Thyroid gland (tissue), 4 donors: ENCODE results near the gene RFX2. TPM values are rescaled to one million over a fixed set of nuclear protein-coding genes. Genes with fewer than 3 reads are reported as not detected.
"Not testable (repeated sequence)": the region's sequence is repeated elsewhere in the genome, so short reads cannot be mapped to it uniquely, and the experiment has no call there.

Source experiments
- DNase-seq, 2 donors: peaks; one replicate each; pipeline ENCODE4 v3.0.0-alpha.2; 2019
- H3K27ac ChIP-seq, 3 donors: fragments of 200-600 bp; sonication (generic); 1 replicate in 2 of 3; 2 replicates in 1 of 3; pipeline ENCODE4 v1.5.1; 2016 to 2019; ENCODE audit warnings: mild to moderate bottlenecking in 1 of 3, moderate library complexity in 1 of 3
- H3K27me3 ChIP-seq: fragments of 200-600 bp; sonication (generic); one replicate; pipeline ENCODE4 v1.5.1; 2019
- H3K36me3 ChIP-seq, 2 donors: fragments of 200-600 bp; sonication (generic); one replicate each; pipeline ENCODE4 v1.5.1; 2016 to 2019
- H3K4me1 ChIP-seq, 2 donors: fragments of 200-600 bp; sonication (generic); one replicate each; pipeline ENCODE4 v1.5.1; 2017 to 2019
- H3K4me3 ChIP-seq, 3 donors: fragments of 200-600 bp; sonication (generic); replicated peaks in 1 of 3; 1 replicate in 2 of 3; 2 replicates in 1 of 3; pipeline ENCODE4 v1.5.1; 2016; ENCODE audit warnings: mild to moderate bottlenecking in 1 of 3
- H3K9me3 ChIP-seq: fragments of 200-600 bp; sonication (generic); one replicate; pipeline ENCODE4 v1.5.1; 2017
- CTCF ChIP-seq, 6 experiments: fragments of 200-600 bp in 3 of 6; fragments of 450-650 bp in 3 of 6; sonication (generic) in 3 of 6; IDR thresholded peaks; one replicate each; pipeline ENCODE4 v1.5.1; 2016 to 2019; ENCODE audit warnings: antibody characterized with exemption in 6 of 6, mild to moderate bottlenecking in 2 of 6, inconsistent platforms in 1 of 6, moderate library complexity in 1 of 6
- POLR2A ChIP-seq, 2 donors: fragments of 450-650 bp; IDR thresholded peaks; one replicate each; pipeline ENCODE4 v1.6.1; 2017; ENCODE audit warnings: antibody characterized with exemption in 2 of 2, mild to moderate bottlenecking in 2 of 2, moderate library complexity in 1 of 2
- WGBS, 2 donors: methylation state at CpG; one replicate each; pipeline ENCODE4 v1.1.5; 2017; 5-methylcytosine and 5-hydroxymethylcytosine counted together
- intact Hi-C: fragments of 100-400 bp; cut with DNase I; formaldehyde crosslinking; loops from one replicate; pipeline ENCODE4 v1.15.1; 2023
- total RNA-seq, 4 donors: library from RNA; depleted of rRNA; stranded (reverse); fragments of >200 nt; gene quantifications; one replicate each; pipeline ENCODE4 v1.2.3, GENCODE V29; 2016

Gene RFX2
- total RNA-seq, 4 donors from 2014 or later, result 4.1 to 10.6 (median 7.7) TPM

GRCh38 chr19:5967571-5967970, 142.7 kb downstream of the RFX2 start:
- TF ChIP-seq CTCF (IDR thresholded peaks at IDR 0.05) (no peak), POLR2A (IDR thresholded peaks at IDR 0.05) (no peak)
- peak overlapping the region; percentile 52 to 95 (median 91) for H3K27ac ChIP-seq
- peaks cover 26 to 46% of the 10 kb centered on the region in 2 donors for H3K4me1 ChIP-seq
- no peaks in the 10 kb centered on the region for H3K9me3 ChIP-seq
- WGBS, 2 donors, result 32 to 37% methylated on average over 7 of the region's 7 CpGs
- no peak overlapping the region for H3K4me3 ChIP-seq
- H3K36me3 ChIP-seq, result no peaks in the 10 kb centered on the region
- no peak for DNase-seq
- no peaks in the 10 kb centered on the region for H3K27me3 ChIP-seq
- intact Hi-C loops, result loop anchor here (10.0 kb wide), 1 partner anchor 163 kb away; the partner anchor contains the start of gene NRTN

GRCh38 chr19:5966941-5967340, 143.4 kb downstream of the RFX2 start:
- no peak for TF ChIP-seq POLR2A (IDR thresholded peaks at IDR 0.05)
- Histone ChIP-seq H3K9me3 (no peaks in the 10 kb centered on the region), H3K27me3 (no peaks in the 10 kb centered on the region), H3K4me3 (no peak overlapping the region), H3K36me3 (no peaks in the 10 kb centered on the region), H3K27ac (peak overlapping the region in 2 of 3 donors; percentile 91 to 95), H3K4me1 (peaks cover 33 to 52% of the 10 kb centered on the region in 2 donors)
- 94% methylated on average over 9 of the region's 9 CpGs for WGBS, 2 donors
- no peak for DNase-seq
- intact Hi-C loops, result loop anchor here (10.0 kb wide), 1 partner anchor 162 kb away; the partner anchor contains the start of gene NRTN

- DNase-seq, result no peak
- Histone ChIP-seq H3K9me3 (no peaks in the 10 kb centered on the region), H3K27me3 (no peaks in the 10 kb centered on the region), H3K27ac (peak overlapping the region in 1 of 3 donors; percentile 8), H3K36me3 (no peaks in the 10 kb centered on the region), H3K4me1 (peaks cover 40 to 60% of the 10 kb centered on the region in 2 donors), H3K4me3 (no peak overlapping the region)
- intact Hi-C loops, result loop anchor here (10.0 kb wide), 1 partner anchor 161 kb away; the partner anchor contains the start of gene NRTN
- WGBS, 2 donors, result 72 to 79% methylated on average over 8 of the region's 8 CpGs
- no peak for TF ChIP-seq CTCF (IDR thresholded peaks at IDR 0.05)
- TF ChIP-seq POLR2A (IDR thresholded peaks at IDR 0.05), result no peak
Measured at GRCh38 chr19:5966215-5966614, 144.1 kb downstream of the RFX2 start.

- WGBS, 2 donors, result 96 to 99% methylated on average over 4 of the region's 5 CpGs
- H3K36me3 ChIP-seq, result no peaks in the 10 kb centered on the region
- no peaks in the 10 kb centered on the region for H3K9me3 ChIP-seq
- H3K4me1 ChIP-seq, result peaks cover 51 to 67% of the 10 kb centered on the region in 2 donors
- no peaks in the 10 kb centered on the region for H3K27me3 ChIP-seq
- H3K4me3 ChIP-seq, result no peak overlapping the region
- intact Hi-C loops, result loop anchor here (10.0 kb wide), 1 partner anchor 160 kb away; the partner anchor contains the start of gene NRTN
- no peak for TF ChIP-seq CTCF (IDR thresholded peaks at IDR 0.05)
- no peak for TF ChIP-seq POLR2A (IDR thresholded peaks at IDR 0.05)
- DNase-seq, result no peak
- H3K27ac ChIP-seq, result no peak overlapping the region
Measured at GRCh38 chr19:5964816-5965565, 145.3 kb downstream of the RFX2 start.

GRCh38 chr19:5963855-5964254, 146.4 kb downstream of the RFX2 start:
- Histone ChIP-seq H3K27me3 (no peaks in the 10 kb centered on the region), H3K36me3 (no peaks in the 10 kb centered on the region), H3K4me1 (peaks cover 49 to 63% of the 10 kb centered on the region in 2 donors), H3K9me3 (no peaks in the 10 kb centered on the region), H3K4me3 (no peak overlapping the region), H3K27ac (no peak overlapping the region)
- whole genome bisulfite sequencing, 2 donors, result 90 to 96% methylated on average over 7 of the region's 7 CpGs
- no peak for TF ChIP-seq CTCF (IDR thresholded peaks at IDR 0.05)
- TF ChIP-seq POLR2A (IDR thresholded peaks at IDR 0.05), result no peak
- intact Hi-C loops, result loop anchor here (10.0 kb wide), 1 partner anchor 159 kb away; the partner anchor contains the start of gene NRTN
- DNase-seq, result no peak

GRCh38 chr19:5963259-5963658, 147.0 kb downstream of the RFX2 start:
- peak overlapping the region in 2 of 3 donors; percentile 42 to 55 for H3K27ac ChIP-seq

More at GRCh38 chr19:5963259-5963658, 147.0 kb downstream of the RFX2 start:
- intact Hi-C loops, result loop anchor here (10.0 kb wide), 1 partner anchor 158 kb away; the partner anchor contains the start of gene NRTN
- not testable (repeated sequence) for H3K9me3 ChIP-seq, H3K36me3 ChIP-seq, DNase-seq, H3K27me3 ChIP-seq, H3K4me3 ChIP-seq
- peaks cover 43 to 57% of the 10 kb centered on the region in 2 donors for H3K4me1 ChIP-seq
- 85 to 94% methylated on average over 6 of the region's 6 CpGs for WGBS, 2 donors
